Esophagus muscularis mucosa (tissue), 4 donors: ENCODE data around the gene NPRL2.
A peak's percentile ranks its signal among the peaks of the same experiment; 100 is the strongest.

ENCODE experiments used
- EP300 ChIP-seq: sonication (generic); formaldehyde crosslinking; IDR thresholded peaks from one replicate; pipeline ENCODE4 v1.6.1; 2017; ENCODE audit warnings: antibody characterized with exemption
- POLR2A ChIP-seq: fragments of 450-650 bp; IDR thresholded peaks from one replicate; pipeline ENCODE4 v1.6.1; 2017; ENCODE audit warnings: antibody characterized with exemption, moderate library complexity, mild to moderate bottlenecking, low read depth
- POLR2AphosphoS5 ChIP-seq, 2 donors: sonication (generic); formaldehyde crosslinking; IDR thresholded peaks; one replicate each; pipeline ENCODE4 v1.6.1; 2017; ENCODE audit warnings: antibody characterized with exemption in 2 of 2
- TF ChIP-seq, protein P1 (sequence below), 3 experiments: fragments of 200-600 bp in 2 of 3; fragments of 450-650 bp in 1 of 3; sonication (generic) in 2 of 3; IDR thresholded peaks; one replicate each; pipeline ENCODE4 v1.5.1; 2017 to 2019; ENCODE audit warnings: antibody characterized with exemption in 3 of 3, mild to moderate bottlenecking in 2 of 3, moderate library complexity in 1 of 3

DNA sequence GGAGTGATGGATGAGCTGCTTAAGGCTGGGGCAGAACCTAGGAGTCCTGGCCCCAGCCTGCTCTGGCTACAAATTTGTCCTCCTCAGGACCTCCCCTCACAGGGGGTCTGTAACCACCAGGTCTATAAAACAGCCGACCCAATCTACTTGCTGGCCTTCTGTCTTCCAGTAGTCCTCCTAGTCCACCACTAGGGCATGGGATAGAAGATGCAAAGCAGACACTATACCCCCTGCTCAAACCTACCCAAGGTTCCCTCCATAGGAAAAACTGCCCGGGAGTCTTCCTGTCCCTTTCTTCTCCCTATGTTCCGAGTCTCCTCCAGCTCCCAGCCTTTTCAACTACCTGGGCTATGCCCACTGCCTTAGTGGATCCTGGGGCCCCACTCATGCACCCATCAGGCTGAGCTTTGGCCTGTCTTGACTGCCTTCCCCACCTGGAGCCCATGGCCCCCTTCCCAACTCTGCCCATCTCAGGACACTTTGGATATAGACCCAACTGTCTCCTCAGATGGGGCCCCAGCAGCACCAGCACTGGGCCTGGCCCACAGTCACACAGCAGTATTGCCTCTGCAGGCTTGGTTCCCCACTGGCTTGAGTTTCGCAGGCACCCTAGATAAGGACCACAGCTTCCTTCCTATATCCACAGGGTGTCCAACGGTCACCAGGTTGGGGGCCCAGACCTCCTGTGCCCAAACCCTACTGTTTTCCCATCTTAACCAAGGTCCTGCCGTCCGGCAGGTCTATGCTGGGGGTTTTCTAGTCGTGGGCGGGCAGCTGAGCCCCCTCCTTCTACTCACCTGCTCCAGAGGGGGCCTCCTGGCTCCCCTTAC lies 52.5 kb downstream of the NPRL2 start:
- no peak for TF ChIP-seq POLR2A
- TF ChIP-seq, protein P1, sequence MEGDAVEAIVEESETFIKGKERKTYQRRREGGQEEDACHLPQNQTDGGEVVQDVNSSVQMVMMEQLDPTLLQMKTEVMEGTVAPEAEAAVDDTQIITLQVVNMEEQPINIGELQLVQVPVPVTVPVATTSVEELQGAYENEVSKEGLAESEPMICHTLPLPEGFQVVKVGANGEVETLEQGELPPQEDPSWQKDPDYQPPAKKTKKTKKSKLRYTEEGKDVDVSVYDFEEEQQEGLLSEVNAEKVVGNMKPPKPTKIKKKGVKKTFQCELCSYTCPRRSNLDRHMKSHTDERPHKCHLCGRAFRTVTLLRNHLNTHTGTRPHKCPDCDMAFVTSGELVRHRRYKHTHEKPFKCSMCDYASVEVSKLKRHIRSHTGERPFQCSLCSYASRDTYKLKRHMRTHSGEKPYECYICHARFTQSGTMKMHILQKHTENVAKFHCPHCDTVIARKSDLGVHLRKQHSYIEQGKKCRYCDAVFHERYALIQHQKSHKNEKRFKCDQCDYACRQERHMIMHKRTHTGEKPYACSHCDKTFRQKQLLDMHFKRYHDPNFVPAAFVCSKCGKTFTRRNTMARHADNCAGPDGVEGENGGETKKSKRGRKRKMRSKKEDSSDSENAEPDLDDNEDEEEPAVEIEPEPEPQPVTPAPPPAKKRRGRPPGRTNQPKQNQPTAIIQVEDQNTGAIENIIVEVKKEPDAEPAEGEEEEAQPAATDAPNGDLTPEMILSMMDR (IDR thresholded peaks at IDR 0.05): peak in 1 of 3 experiments; percentile 9
- no peak for TF ChIP-seq EP300
- TF ChIP-seq POLR2AphosphoS5 (IDR thresholded peaks at IDR 0.05): no peak
